H1 (cell line): ENCODE measurements around the gene ABCB11. TPM values are rescaled to one million over a fixed set of nuclear protein-coding genes. Genes with fewer than 3 reads are reported as not detected.

Source experiments
- CTCF ChIA-PET: fragments of 300-600 bp; sonication (Branson Sonifier 250); formaldehyde crosslinking; loops from one replicate; lab custom pipeline; 2021; ENCODE audit not compliant: partially characterized antibody; lab: Charles Lee
- POLR2A ChIA-PET: fragments of 300-600 bp; sonication (Branson Sonifier 250); formaldehyde crosslinking; loops from one replicate; lab custom pipeline; 2021; ENCODE audit warnings: inconsistent platforms; ENCODE audit not compliant: partially characterized antibody; lab: Charles Lee
- DNase-seq, 2 experiments: peaks; one replicate each; pipeline versions ENCODE4 v3.0.0 to v3.0.0-alpha.2; 2010 to 2022; ENCODE audit warnings: low spot score in 2 of 2, low read depth in 1 of 2, mixed read lengths in 1 of 2
- FAIRE-seq: peaks from 2 replicates; lab custom pipeline; 2011; peaks lifted over from hg19 to GRCh38; lab: Jason Lieb, UNC
- H2AFZ ChIP-seq: 2 replicates; pipeline ENCODE4 v1.8.1; 2012; ENCODE audit warnings: low read length, inconsistent platforms
- H2AK5ac ChIP-seq: 2 replicates; pipeline ENCODE4 v1.6.1; 2013; ENCODE audit warnings: low read depth, low read length
- H2BK120ac ChIP-seq: replicated peaks from 2 replicates; pipeline ENCODE3; 2013; ENCODE audit warnings: low read depth, low read length, inconsistent platforms
- H2BK12ac ChIP-seq: 2 replicates; pipeline ENCODE4 v1.6.1; 2013; ENCODE audit warnings: low read depth, low read length
- H2BK15ac ChIP-seq: 2 replicates; pipeline ENCODE4 v1.6.1; 2013; ENCODE audit warnings: low read length
- H2BK20ac ChIP-seq: 2 replicates; pipeline ENCODE4 v1.6.1; 2013; ENCODE audit warnings: low read length
- H2BK5ac ChIP-seq: 2 replicates; pipeline ENCODE4 v1.6.1; 2013; ENCODE audit warnings: low read depth, low read length
- H3K14ac ChIP-seq: 2 replicates; pipeline ENCODE4 v1.6.1; 2013; ENCODE audit warnings: inconsistent platforms; ENCODE audit not compliant: insufficient read length
- H3K18ac ChIP-seq: 2 replicates; pipeline ENCODE4 v1.6.1; 2013; ENCODE audit warnings: low read length; ENCODE audit errors: extremely low read depth
- H3K23ac ChIP-seq: 2 replicates; pipeline ENCODE4 v1.6.1; 2013; ENCODE audit warnings: inconsistent platforms; ENCODE audit not compliant: insufficient read length
- H3K23me2 ChIP-seq: 2 replicates; pipeline ENCODE4 v1.6.1; 2013; ENCODE audit warnings: low read depth, low read length
- H3K27ac ChIP-seq: 2 replicates; pipeline ENCODE4 v1.6.1; 2011; ENCODE audit warnings: low read depth, low read length, inconsistent platforms
- H3K27me3 ChIP-seq, 4 experiments: replicated peaks in 1 of 4; 1 replicate in 1 of 4; 2 replicates in 3 of 4; pipeline versions ENCODE4 v1.6.1 to v1.8.1; 2011 to 2013; ENCODE audit warnings: low read length in 3 of 4, mild to moderate bottlenecking in 3 of 4, inconsistent platforms in 2 of 4, mixed read lengths in 2 of 4, moderate library complexity in 1 of 4; ENCODE audit not compliant: control insufficient read depth in 3 of 4, insufficient read depth in 3 of 4; ENCODE audit errors: extremely low read depth in 1 of 4
- H3K36me3 ChIP-seq, 4 experiments: 2 replicates each; pipeline versions ENCODE4 v1.6.1 to v1.8.1; 2011 to 2013; ENCODE audit warnings: mild to moderate bottlenecking in 4 of 4, low read length in 3 of 4, moderate library complexity in 2 of 4, control low read depth in 1 of 4, inconsistent platforms in 1 of 4; ENCODE audit not compliant: insufficient read depth in 4 of 4, control insufficient read depth in 2 of 4
- H3K4ac ChIP-seq: replicated peaks from 2 replicates; pipeline ENCODE3; 2013; ENCODE audit warnings: low read length, low read depth, mixed read lengths, inconsistent platforms; ENCODE audit not compliant: insufficient read length
- H3K4me1 ChIP-seq, 4 experiments: replicated peaks in 1 of 4; 1 replicate in 1 of 4; 2 replicates in 3 of 4; pipeline versions ENCODE4 v1.6.1 to v1.8.1; 2011 to 2013; ENCODE audit warnings: low read length in 3 of 4, inconsistent platforms in 2 of 4, mixed read lengths in 1 of 4; ENCODE audit not compliant: insufficient read depth in 4 of 4, control insufficient read depth in 3 of 4
- H3K4me2 ChIP-seq, 2 experiments: 2 replicates each; pipeline versions ENCODE4 v1.6.1 to v1.8.1; 2011 to 2013; ENCODE audit warnings: low read depth in 2 of 2, low read length in 2 of 2, control low read depth in 1 of 2, inconsistent platforms in 1 of 2, mild to moderate bottlenecking in 1 of 2; ENCODE audit not compliant: insufficient read depth in 1 of 2
- H3K4me3 ChIP-seq, 4 experiments: fragments of 200-600, 300-600 bp in 1 of 4; sonication (generic), shearing (Covaris generic), sonication (Bioruptor Twin) in 1 of 4; 2 replicates each; pipeline versions ENCODE4 v1.5.1 to v1.8.1; 2011 to 2016; ENCODE audit warnings: low read length in 4 of 4, low read depth in 3 of 4, control low read depth in 2 of 4, inconsistent platforms in 2 of 4, mild to moderate bottlenecking in 2 of 4, mixed read lengths in 1 of 4, moderate library complexity in 1 of 4; ENCODE audit not compliant: insufficient read depth in 2 of 4; ENCODE audit errors: extremely low read depth in 1 of 4
- H3K56ac ChIP-seq: replicated peaks from 2 replicates; pipeline ENCODE3; 2013; ENCODE audit warnings: low read depth, mild to moderate bottlenecking, mixed read lengths, low read length, inconsistent platforms; ENCODE audit not compliant: insufficient read length
- H3K79me1 ChIP-seq: 2 replicates; pipeline ENCODE4 v1.6.1; 2013; ENCODE audit warnings: low read depth, low read length, control low read depth
- H3K79me2 ChIP-seq, 2 experiments: 2 replicates each; pipeline versions ENCODE4 v1.6.1 to v1.8.1; 2012 to 2013; ENCODE audit warnings: low read length in 2 of 2, mild to moderate bottlenecking in 2 of 2, inconsistent platforms in 1 of 2; ENCODE audit not compliant: insufficient read depth in 2 of 2, control insufficient read depth in 1 of 2
- H3K9ac ChIP-seq, 4 experiments: replicated peaks in 1 of 4; 1 replicate in 1 of 4; 2 replicates in 3 of 4; pipeline versions ENCODE4 v1.6.1 to v1.8.1; 2011 to 2013; ENCODE audit warnings: low read depth in 3 of 4, low read length in 3 of 4, control low read depth in 2 of 4, mild to moderate bottlenecking in 2 of 4, moderate library complexity in 2 of 4, inconsistent platforms in 1 of 4; ENCODE audit errors: extremely low read depth in 1 of 4
- H3K9me3 ChIP-seq, 2 experiments: 2 replicates each; pipeline versions ENCODE4 v1.6.1 to v1.8.1; 2012 to 2013; ENCODE audit warnings: mild to moderate bottlenecking in 2 of 2, moderate library complexity in 2 of 2, control low read depth in 1 of 2, inconsistent platforms in 1 of 2, low read depth in 1 of 2, low read length in 1 of 2, mixed read lengths in 1 of 2; ENCODE audit not compliant: insufficient read depth in 2 of 2
- H4K20me1 ChIP-seq, 2 experiments: replicated peaks in 1 of 2; 2 replicates each; pipeline versions ENCODE3 to v1.8.1; 2011 to 2013; ENCODE audit warnings: inconsistent platforms in 2 of 2, low read length in 2 of 2, mild to moderate bottlenecking in 1 of 2; ENCODE audit not compliant: insufficient read depth in 2 of 2, control insufficient read depth in 1 of 2
- H4K5ac ChIP-seq: 2 replicates; pipeline ENCODE4 v1.6.1; 2013; ENCODE audit warnings: low read length, low read depth, mixed read lengths, inconsistent platforms; ENCODE audit not compliant: insufficient read length
- H4K8ac ChIP-seq: 2 replicates; pipeline ENCODE4 v1.8.0; 2013; ENCODE audit warnings: mild to moderate bottlenecking, moderate library complexity, low read length, inconsistent platforms; ENCODE audit not compliant: insufficient read depth; ENCODE audit errors: extremely low read depth
- H4K91ac ChIP-seq: replicated peaks from 2 replicates; pipeline ENCODE3; 2013; ENCODE audit warnings: low read length, mixed read lengths, inconsistent platforms; ENCODE audit not compliant: insufficient read length
- CBX8 ChIP-seq: fragments of 300-800, 300-1000 bp; sonication (generic); IDR thresholded peaks from 2 replicates; pipeline ENCODE4 v1.7.1; 2016; ENCODE audit warnings: low read depth, low read length, borderline replicate concordance
- CEBPB ChIP-seq: IDR thresholded peaks from 2 replicates; pipeline ENCODE4 v1.6.1; 2012; ENCODE audit warnings: low read depth, low read length
- CTBP2 ChIP-seq: IDR thresholded peaks from 2 replicates; pipeline ENCODE4 v1.7.0; 2011; ENCODE audit warnings: borderline replicate concordance, mild to moderate bottlenecking, moderate library complexity, mixed read lengths, low read length; ENCODE audit not compliant: insufficient read depth, insufficient read length
- FOSL1 ChIP-seq: IDR thresholded peaks from 2 replicates; pipeline ENCODE4 v1.6.1; 2011; ENCODE audit warnings: mild to moderate bottlenecking, low read depth, low read length, moderate library complexity; ENCODE audit not compliant: insufficient read depth
- GABPA ChIP-seq: IDR thresholded peaks from 2 replicates; pipeline ENCODE4 v1.6.1; 2011; ENCODE audit warnings: mild to moderate bottlenecking, low read length, moderate library complexity, borderline replicate concordance; ENCODE audit not compliant: insufficient read depth
- POLR2AphosphoS5 ChIP-seq: IDR thresholded peaks from 2 replicates; pipeline ENCODE4 v1.6.1; 2011; ENCODE audit warnings: low read depth, low read length
- SAP30 ChIP-seq: fragments of 300-600 bp; sonication (generic); IDR thresholded peaks from 2 replicates; pipeline ENCODE4 v1.7.1; 2012; ENCODE audit warnings: low read length, moderate library complexity, mild to moderate bottlenecking, inconsistent platforms; ENCODE audit not compliant: insufficient read depth, insufficient replicate concordance
- SIN3A ChIP-seq, 2 experiments: IDR thresholded peaks in 1 of 2; conservative IDR thresholded peaks in 1 of 2; 2 replicates each; pipeline ENCODE4 v1.6.1; 2011 to 2012; ENCODE audit warnings: low read length in 2 of 2, improper control_type of control experiment in 1 of 2, low read depth in 1 of 2, mild to moderate bottlenecking in 1 of 2
- SIRT6 ChIP-seq: IDR thresholded peaks from one replicate; pipeline ENCODE4 v1.7.1; 2012; ENCODE audit warnings: low read length, inconsistent platforms
- TAF7 ChIP-seq: optimal IDR thresholded peaks from 2 replicates; pipeline ENCODE3; 2011; ENCODE audit warnings: low read depth, mild to moderate bottlenecking, inconsistent platforms, low read length, moderate library complexity, borderline replicate concordance
- TCF12 ChIP-seq: IDR thresholded peaks from 2 replicates; pipeline ENCODE4 v1.6.1; 2011; ENCODE audit warnings: low read depth, mild to moderate bottlenecking, low read length
- YY1 ChIP-seq: IDR thresholded peaks from 2 replicates; pipeline ENCODE4 v1.6.1; 2011; ENCODE audit warnings: low read depth, mild to moderate bottlenecking, low read length
- polyA plus RNA-seq, 7 experiments: library from polyadenylated mRNA; depleted of rRNA in 3 of 7; stranded (reverse) in 5 of 7; unstranded in 2 of 7; fragments of >200 nt in 5 of 7; fragments of 200-250 nt in 2 of 7; gene quantifications; 1 replicate in 5 of 7; 2 replicates in 1 of 7; 4 replicates in 1 of 7; pipeline versions ENCODE4 v1.2.1 to v1.2.3, GENCODE V29; 2011 to 2013; ENCODE audit warnings: missing spikeins in 2 of 7, mixed read lengths in 2 of 7
- total RNA-seq: library from RNA; stranded (reverse); fragmentation: NEBNext Ultra II Directional; extraction: Animal tissue kit (Norgen Biotek cat#: 25700); gene quantifications from 2 replicates; pipeline ENCODE4 v1.2.1, GENCODE V29; 2021
- TF ChIP-seq, protein P1 (sequence below): IDR thresholded peaks from 2 replicates; pipeline ENCODE4 v1.6.1; 2012; ENCODE audit warnings: inconsistent platforms

ABCB11 gene
- total and polyA plus RNA-seq, 2 of the 8 experiments (the other 6 are each of a cell fraction or from before 2014, with no cell fraction given), result not detected

DNA sequence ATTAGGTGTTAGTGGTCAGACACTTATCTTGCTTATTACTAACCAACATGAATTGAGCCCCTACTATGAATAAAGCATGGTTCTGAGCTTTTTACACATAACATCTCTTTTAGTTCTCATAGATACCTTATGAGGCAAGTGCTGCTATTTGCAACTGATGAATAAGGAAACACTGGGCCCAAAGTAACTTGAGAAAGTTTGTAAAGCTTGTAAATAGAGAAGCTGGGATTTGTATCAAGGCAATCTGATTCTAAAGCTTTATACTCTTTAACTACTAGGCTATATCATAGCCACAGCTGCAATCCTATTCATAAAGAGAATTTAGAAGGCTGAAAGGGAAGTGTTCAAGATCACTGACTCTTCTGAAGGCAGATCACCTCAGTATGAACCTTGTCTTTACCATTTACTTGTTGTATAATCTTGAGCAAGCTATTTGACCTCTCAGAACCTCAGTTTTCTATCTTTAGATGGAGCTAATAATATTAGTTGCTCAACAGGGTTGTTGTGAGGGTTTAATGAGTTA is 60.4 kb downstream of the ABCB11 start:
- Histone ChIP-seq H3K4ac (no peak overlapping the region), H3K27ac (no peak overlapping the region), H3K9ac (no peak overlapping the region), H3K23me2 (no peaks in the 10 kb centered on the region), H3K27me3 (no peaks in the 10 kb centered on the region), H3K79me2 (no peaks in the 10 kb centered on the region), H2BK120ac (no peak overlapping the region), H4K91ac (no peak overlapping the region), H4K5ac (no peak overlapping the region), H3K4me1 (no peaks in the 10 kb centered on the region), H2AK5ac (no peak overlapping the region), H3K36me3 (no peaks in the 10 kb centered on the region), H3K18ac (no peak overlapping the region), H2BK12ac (no peak overlapping the region), H3K9me3 (no peaks in the 10 kb centered on the region), H3K4me2 (no peak overlapping the region), H3K4me3 (no peak overlapping the region), H2AFZ (no peak overlapping the region), H3K56ac (no peak overlapping the region), H4K8ac (no peak overlapping the region), H3K14ac (no peak overlapping the region), H3K79me1 (no peaks in the 10 kb centered on the region), H2BK5ac (no peak overlapping the region), H2BK20ac (no peak overlapping the region), H3K23ac (no peak overlapping the region), H4K20me1 (no peaks in the 10 kb centered on the region), H2BK15ac (no peak overlapping the region)
- POLR2A ChIA-PET, result no interaction called here
- DNase-seq (no peak), FAIRE-seq (no peak)
- CTCF ChIA-PET, result interaction anchor here (0.8 to 2.5 kb wide), 7 partner anchors 12 to 161 kb away, joined by 3 to 8 read pairs (median 4); no protein-coding TSS in a partner anchor
- TF ChIP-seq CBX8 (no peak), CEBPB (no peak), YY1 (no peak), SIRT6 (no peak), TCF12 (no peak), SAP30 (no peak), CTBP2 (no peak), GABPA (no peak), FOSL1 (no peak), SIN3A (conservative IDR thresholded peaks at IDR 0.05 in 1 of 2, IDR thresholded peaks at IDR 0.05 in 1 of 2; ENCODE audit: low read depth in 1 of 2, low read length in 2 of 2) (no peak), TAF7 (no peak), POLR2AphosphoS5 (no peak)
- TF ChIP-seq, protein P1, sequence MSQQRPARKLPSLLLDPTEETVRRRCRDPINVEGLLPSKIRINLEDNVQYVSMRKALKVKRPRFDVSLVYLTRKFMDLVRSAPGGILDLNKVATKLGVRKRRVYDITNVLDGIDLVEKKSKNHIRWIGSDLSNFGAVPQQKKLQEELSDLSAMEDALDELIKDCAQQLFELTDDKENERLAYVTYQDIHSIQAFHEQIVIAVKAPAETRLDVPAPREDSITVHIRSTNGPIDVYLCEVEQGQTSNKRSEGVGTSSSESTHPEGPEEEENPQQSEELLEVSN, result no peak
